Trophoblast cell (in vitro differentiated cells and primary cell): ENCODE results near the gene TC2N.

Experiments
- DNase-seq, 2 donors: peaks; one replicate each; pipeline ENCODE4 v3.0.0-alpha.2; 2016
- H2AFZ ChIP-seq: 2 replicates; pipeline ENCODE4 v1.6.1; 2013; ENCODE audit warnings: low read length, moderate library complexity, mild to moderate bottlenecking; ENCODE audit not compliant: insufficient read depth, poor library complexity
- H2AK5ac ChIP-seq: 2 replicates; pipeline ENCODE4 v1.6.1; 2013; ENCODE audit warnings: mild to moderate bottlenecking, low read length
- H2BK120ac ChIP-seq: 2 replicates; pipeline ENCODE4 v1.6.1; 2013; ENCODE audit warnings: low read length, mild to moderate bottlenecking, moderate library complexity; ENCODE audit not compliant: insufficient read depth, poor library complexity
- H2BK12ac ChIP-seq: 2 replicates; pipeline ENCODE4 v1.6.1; 2013; ENCODE audit warnings: mild to moderate bottlenecking, low read length, moderate library complexity
- H2BK5ac ChIP-seq: 2 replicates; pipeline ENCODE4 v1.6.1; 2013; ENCODE audit warnings: low read length, low read depth, moderate library complexity, mild to moderate bottlenecking; ENCODE audit not compliant: poor library complexity
- H3K14ac ChIP-seq: 2 replicates; pipeline ENCODE4 v1.6.1; 2013; ENCODE audit warnings: mild to moderate bottlenecking, low read length
- H3K18ac ChIP-seq: 2 replicates; pipeline ENCODE4 v1.6.1; 2013; ENCODE audit warnings: mild to moderate bottlenecking, low read length
- H3K23ac ChIP-seq: 2 replicates; pipeline ENCODE4 v1.6.1; 2013; ENCODE audit warnings: low read length
- H3K27ac ChIP-seq: 2 replicates; pipeline ENCODE4 v1.5.1; 2013; ENCODE audit warnings: low read depth, mild to moderate bottlenecking, inconsistent platforms, low read length, moderate library complexity
- H3K27me3 ChIP-seq: 2 replicates; pipeline ENCODE4 v1.6.1; 2013; ENCODE audit warnings: inconsistent platforms, mild to moderate bottlenecking, low read length, moderate library complexity; ENCODE audit not compliant: insufficient read depth
- H3K36me3 ChIP-seq, 2 experiments: 1 replicate in 1 of 2; 2 replicates in 1 of 2; pipeline ENCODE4 v1.6.1; 2013; ENCODE audit warnings: low read length in 2 of 2, mild to moderate bottlenecking in 2 of 2, moderate library complexity in 1 of 2; ENCODE audit not compliant: insufficient read depth in 2 of 2, control insufficient read depth in 1 of 2
- H3K4ac ChIP-seq: 2 replicates; pipeline ENCODE4 v1.6.1; 2013; ENCODE audit warnings: low read depth, mild to moderate bottlenecking, low read length, moderate library complexity
- H3K4me1 ChIP-seq, 2 experiments: 1 replicate in 1 of 2; 2 replicates in 1 of 2; pipeline ENCODE4 v1.6.1; 2013; ENCODE audit warnings: low read length in 2 of 2, mild to moderate bottlenecking in 2 of 2, moderate library complexity in 1 of 2; ENCODE audit not compliant: insufficient read depth in 2 of 2, control insufficient read depth in 1 of 2
- H3K4me2 ChIP-seq: 2 replicates; pipeline ENCODE4 v1.6.1; 2013; ENCODE audit warnings: inconsistent platforms, mild to moderate bottlenecking, low read length, moderate library complexity
- H3K4me3 ChIP-seq: 2 replicates; pipeline ENCODE4 v1.5.1; 2013; ENCODE audit warnings: mild to moderate bottlenecking, low read depth, low read length, inconsistent platforms
- H3K79me1 ChIP-seq: one replicate; pipeline ENCODE4 v1.6.1; 2013; ENCODE audit warnings: low read length
- H3K79me2 ChIP-seq: 2 replicates; pipeline ENCODE4 v1.6.1; 2013; ENCODE audit warnings: low read length, mild to moderate bottlenecking; ENCODE audit not compliant: control insufficient read depth, insufficient read depth, poor library complexity
- H3K9ac ChIP-seq: 2 replicates; pipeline ENCODE4 v1.6.1; 2013; ENCODE audit warnings: mild to moderate bottlenecking, low read length
- H3K9me3 ChIP-seq: 2 replicates; pipeline ENCODE4 v1.6.1; 2013; ENCODE audit warnings: low read depth, mild to moderate bottlenecking, control low read depth, inconsistent platforms, low read length; ENCODE audit not compliant: insufficient read depth
- H4K12ac ChIP-seq: 2 replicates; pipeline ENCODE4 v1.6.1; 2013; ENCODE audit warnings: low read depth, mild to moderate bottlenecking, low read length, moderate library complexity
- H4K8ac ChIP-seq: 2 replicates; pipeline ENCODE4 v1.6.1; 2013; ENCODE audit warnings: low read depth, mild to moderate bottlenecking, low read length, moderate library complexity
- H4K91ac ChIP-seq: one replicate; pipeline ENCODE4 v1.6.1; 2013; ENCODE audit warnings: low read depth, mild to moderate bottlenecking, low read length, moderate library complexity
- WGBS: extraction: QIAGEN DNeasy Blood & Tissue Kit; methylation state at CpG from one replicate; pipeline ENCODE4 v1.1.7; 2013; ENCODE audit warnings: missing lambda C conversion rate; ENCODE audit not compliant: insufficient read length, insufficient coverage; ENCODE audit errors: extremely low coverage; 5-methylcytosine and 5-hydroxymethylcytosine counted together

TC2N gene

DNA sequence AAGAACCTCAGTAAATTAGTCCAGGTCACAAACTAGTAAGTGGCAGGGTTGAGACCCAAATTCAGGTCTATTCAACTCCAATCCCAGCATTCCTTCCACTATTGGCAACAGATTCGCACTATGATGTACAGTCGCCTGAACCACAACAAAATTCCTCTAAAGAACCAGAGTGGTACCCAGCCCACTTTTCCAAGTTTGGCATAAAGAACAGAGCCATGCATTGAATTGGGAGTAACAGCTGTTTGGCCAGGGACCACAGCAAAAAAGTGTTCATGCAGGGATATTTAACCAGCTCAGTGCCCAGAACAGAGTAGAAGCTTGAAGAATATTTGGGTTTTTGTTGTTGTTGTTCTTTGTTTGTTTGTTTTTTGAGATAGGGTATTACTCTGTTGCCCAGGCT, 9.7 kb downstream of the TC2N start:
- H2AK5ac ChIP-seq, result no peak overlapping the region
- H3K9me3 ChIP-seq, result no peaks in the 10 kb centered on the region
- H2BK5ac ChIP-seq, result no peak overlapping the region
- no peak overlapping the region for H2BK12ac ChIP-seq
- no peak overlapping the region for H3K9ac ChIP-seq
- no peak overlapping the region for H4K8ac ChIP-seq
- H3K18ac ChIP-seq, result no peak overlapping the region
- H4K91ac ChIP-seq, result no peak overlapping the region
- DNase-seq, result no peak
- no peak overlapping the region for H3K14ac ChIP-seq
- no peaks in the 10 kb centered on the region for H3K79me2 ChIP-seq
- H3K79me1 ChIP-seq, result no peaks in the 10 kb centered on the region
- H3K4me3 ChIP-seq, result no peak overlapping the region
- no CpG with 5 or more reads among the region's 2 CpGs for WGBS
- H4K12ac ChIP-seq, result no peak overlapping the region
- H3K27ac ChIP-seq, result no peak overlapping the region
- no peak overlapping the region for H3K4me2 ChIP-seq
- H3K23ac ChIP-seq, result no peak overlapping the region
- H3K4ac ChIP-seq, result no peak overlapping the region
- H2AFZ ChIP-seq, result no peak overlapping the region
- H3K4me1 ChIP-seq, result no peaks in the 10 kb centered on the region
- H3K27me3 ChIP-seq, result no peaks in the 10 kb centered on the region
- no peak overlapping the region for H2BK120ac ChIP-seq
- no peaks in the 10 kb centered on the region for H3K36me3 ChIP-seq

DNA sequence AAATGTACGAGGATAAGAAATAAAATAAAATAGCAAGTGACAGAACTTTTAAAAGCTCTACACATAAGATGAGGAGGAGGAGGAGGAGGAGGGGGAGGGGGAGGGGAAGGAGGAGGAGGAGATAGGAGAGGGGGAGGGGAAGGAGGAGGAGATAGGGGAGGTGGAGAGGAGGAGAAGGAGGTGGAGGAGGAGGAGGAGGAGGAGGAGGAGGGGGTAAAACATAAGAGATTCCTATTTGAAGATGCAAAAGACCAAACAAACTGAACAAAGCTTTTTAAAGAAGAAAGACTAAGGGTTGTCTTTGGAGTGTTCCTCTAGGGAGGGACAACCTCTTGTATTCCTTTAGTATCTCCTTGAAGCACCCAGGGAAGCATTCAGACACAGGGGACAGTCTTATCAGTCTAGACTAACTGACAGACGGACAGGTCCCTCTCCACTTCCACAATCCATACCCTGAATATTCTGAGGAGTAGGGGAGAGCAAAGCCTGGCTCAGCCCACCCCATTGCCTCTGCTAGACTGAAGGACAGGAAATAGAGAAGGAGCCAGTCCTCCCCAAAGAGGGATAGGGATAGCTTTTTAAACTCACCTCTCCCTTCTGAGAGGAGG, 12.9 kb downstream of the TC2N start:
- H3K14ac ChIP-seq, result no peak overlapping the region
- no peak overlapping the region for H2BK12ac ChIP-seq
- H3K18ac ChIP-seq, result no peak overlapping the region
- no peak for DNase-seq
- no peaks in the 10 kb centered on the region for H3K79me1 ChIP-seq
- H3K9ac ChIP-seq, result no peak overlapping the region
- no peak overlapping the region for H2AK5ac ChIP-seq
- no peak overlapping the region for H3K4ac ChIP-seq
- no peak overlapping the region for H3K27ac ChIP-seq
- no peak overlapping the region for H3K4me2 ChIP-seq
- H2BK120ac ChIP-seq, result no peak overlapping the region
- H3K9me3 ChIP-seq, result no peaks in the 10 kb centered on the region
- no peak overlapping the region for H3K23ac ChIP-seq
- H3K4me1 ChIP-seq, result no peaks in the 10 kb centered on the region
- H2BK5ac ChIP-seq, result no peak overlapping the region
- no CpG with 5 or more reads among the region's 2 CpGs for WGBS
- H2AFZ ChIP-seq, result no peak overlapping the region
- no peaks in the 10 kb centered on the region for H3K36me3 ChIP-seq
- H4K8ac ChIP-seq, result no peak overlapping the region
- no peaks in the 10 kb centered on the region for H3K27me3 ChIP-seq
- H4K12ac ChIP-seq, result no peak overlapping the region
- no peak overlapping the region for H3K4me3 ChIP-seq
- no peaks in the 10 kb centered on the region for H3K79me2 ChIP-seq
- no peak overlapping the region for H4K91ac ChIP-seq

DNA sequence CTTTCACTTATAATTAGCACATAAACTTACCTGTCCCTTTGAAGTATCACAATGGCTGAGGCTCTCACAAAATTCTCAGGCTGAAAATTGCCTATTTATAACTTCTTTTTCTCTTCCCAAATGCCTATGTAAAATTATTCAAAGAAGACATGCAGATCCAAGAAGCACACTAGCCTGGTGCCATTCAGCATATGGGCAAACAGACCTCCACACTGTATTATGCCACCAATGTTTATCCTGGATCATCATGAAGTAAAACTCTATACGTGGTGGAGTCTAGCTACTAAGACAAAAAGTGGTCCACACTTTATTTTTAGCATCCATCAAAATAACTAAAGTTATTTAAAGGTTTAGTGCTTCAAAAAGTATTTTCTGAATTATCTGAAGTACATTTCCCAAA, 15.8 kb downstream of the TC2N start:
- Histone ChIP-seq H3K4me1 (no peaks in the 10 kb centered on the region), H3K36me3 (no peaks in the 10 kb centered on the region), H3K27ac (no peak overlapping the region), H3K4me2 (no peak overlapping the region), H3K18ac (no peak overlapping the region), H2BK120ac (no peak overlapping the region), H2BK12ac (no peak overlapping the region), H2AK5ac (no peak overlapping the region), H3K14ac (no peak overlapping the region), H4K91ac (no peak overlapping the region), H3K4ac (no peak overlapping the region), H3K9ac (no peak overlapping the region), H4K8ac (no peak overlapping the region), H4K12ac (no peak overlapping the region), H3K27me3 (no peaks in the 10 kb centered on the region), H2BK5ac (no peak overlapping the region), H2AFZ (no peak overlapping the region), H3K23ac (no peak overlapping the region), H3K79me2 (no peaks in the 10 kb centered on the region), H3K79me1 (no peaks in the 10 kb centered on the region), H3K9me3 (no peaks in the 10 kb centered on the region), H3K4me3 (no peak overlapping the region)
- DNase-seq, result no peak
- no CpG with 5 or more reads among the region's 1 CpG for WGBS

DNA sequence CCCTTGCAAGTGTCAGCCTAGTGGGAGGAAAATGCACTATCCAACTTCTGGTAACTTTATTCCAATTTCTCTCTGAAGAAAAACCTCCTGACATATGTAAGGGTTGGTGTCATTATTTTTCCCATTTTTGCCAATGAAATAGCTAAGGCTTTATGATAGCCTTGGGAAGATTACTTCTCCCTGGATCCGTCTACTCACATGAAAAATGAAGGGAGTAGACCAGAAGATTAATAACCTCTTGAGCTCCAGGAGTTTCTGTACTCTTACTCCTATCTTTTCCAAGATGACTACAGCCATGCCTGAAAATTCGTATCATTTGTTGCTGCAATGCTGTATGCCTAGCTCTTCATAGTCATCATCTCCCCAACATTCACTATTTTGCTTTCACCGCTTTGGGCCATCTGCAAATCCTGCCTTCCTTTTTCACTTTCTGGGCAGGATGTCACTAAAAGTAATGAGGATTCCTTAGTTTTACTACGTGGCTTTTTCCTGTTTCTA, 18.8 kb downstream of the TC2N start:
- no peak overlapping the region for H2BK12ac ChIP-seq
- no peak overlapping the region for H2BK120ac ChIP-seq
- H3K27ac ChIP-seq, result no peak overlapping the region
- no peaks in the 10 kb centered on the region for H3K4me1 ChIP-seq
- no peak overlapping the region for H2AK5ac ChIP-seq
- no peak overlapping the region for H3K4me3 ChIP-seq
- H2AFZ ChIP-seq, result no peak overlapping the region
- no peak overlapping the region for H3K14ac ChIP-seq
- no peak overlapping the region for H3K9ac ChIP-seq
- H3K4me2 ChIP-seq, result no peak overlapping the region
- no peak overlapping the region for H4K8ac ChIP-seq
- no peak overlapping the region for H3K23ac ChIP-seq
- no peaks in the 10 kb centered on the region for H3K79me1 ChIP-seq
- no peak overlapping the region for H2BK5ac ChIP-seq
- no peak overlapping the region for H4K91ac ChIP-seq
- H3K27me3 ChIP-seq, result no peaks in the 10 kb centered on the region
- no peak overlapping the region for H3K4ac ChIP-seq
- no peak overlapping the region for H4K12ac ChIP-seq
- H3K18ac ChIP-seq, result no peak overlapping the region
- no peak for DNase-seq
- no peaks in the 10 kb centered on the region for H3K79me2 ChIP-seq
- H3K9me3 ChIP-seq, result no peaks in the 10 kb centered on the region
- no peaks in the 10 kb centered on the region for H3K36me3 ChIP-seq
- WGBS, result no CpG with 5 or more reads among the region's 4 CpGs
